Germinal center (tissue), 1 donor: ENCODE data around the gene KIF2C.
"Not testable (repeated sequence)": the region's sequence is repeated elsewhere in the genome, so short reads cannot be mapped to it uniquely, and the experiment has no call there.

Experiments used
- DNase-seq: peaks from one replicate; pipeline ENCODE4 v3.0.0; 2012; ENCODE audit warnings: mixed read lengths, low spot score

Gene KIF2C

GRCh38 chr1:44812822-44813543, 73.3 kb downstream of the KIF2C start:
- no peak for DNase-seq

- not testable (repeated sequence) for DNase-seq
Observed at GRCh38 chr1:44815926-44816325, 76.3 kb downstream of the KIF2C start.

- DNase-seq = no peak
Observed at GRCh38 chr1:44817307-44817706, 77.7 kb downstream of the KIF2C start.
